LoVo (cell line): ENCODE results near the gene TSPAN16.

Source experiments
- DNase-seq: peaks from one replicate; pipeline ENCODE4 v3.0.0-alpha.2; 2016; ENCODE audit warnings: low spot score

TSPAN16 gene

GRCh38 chr19:11295665-11296245 is at the start of gene TSPAN16:
Gene TSPAN16, plus strand, starts transcription at chr19:11296160. Its CDS starts 138 bp downstream, at chr19:11296298.
- DNase-seq, result no peak

GRCh38 chr19:11246941-11247340 is 49.0 kb upstream of the TSPAN16 start:
- DNase-seq, result no peak

DNA sequence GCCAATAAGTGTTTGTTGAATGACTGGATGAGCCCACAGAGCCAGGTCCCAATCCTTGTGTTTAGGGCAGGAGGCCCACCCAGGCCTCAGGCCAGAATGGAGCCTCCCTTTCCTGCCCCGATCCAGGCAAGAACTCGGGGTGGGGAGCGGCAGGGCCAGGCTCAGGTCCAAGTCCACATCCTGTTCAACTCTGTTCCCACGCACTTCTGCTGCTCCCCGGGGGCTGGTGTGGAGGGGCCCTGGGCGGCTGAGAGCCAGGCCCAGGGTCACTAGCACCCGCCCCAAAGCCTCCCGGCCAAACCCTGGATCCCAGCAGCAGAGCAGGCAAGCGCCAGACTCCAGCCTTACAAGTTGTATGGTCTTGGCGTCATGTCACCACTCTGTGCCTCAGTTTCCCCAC is 48.6 kb upstream of the TSPAN16 start:
- no peak for DNase-seq

- DNase-seq, result no peak
These were observed 48.0 kb upstream of the TSPAN16 start for GRCh38 chr19:11247934-11248333.

- DNase-seq, result no peak
These were observed 47.1 kb upstream of the TSPAN16 start for GRCh38 chr19:11248852-11249251.

DNA sequence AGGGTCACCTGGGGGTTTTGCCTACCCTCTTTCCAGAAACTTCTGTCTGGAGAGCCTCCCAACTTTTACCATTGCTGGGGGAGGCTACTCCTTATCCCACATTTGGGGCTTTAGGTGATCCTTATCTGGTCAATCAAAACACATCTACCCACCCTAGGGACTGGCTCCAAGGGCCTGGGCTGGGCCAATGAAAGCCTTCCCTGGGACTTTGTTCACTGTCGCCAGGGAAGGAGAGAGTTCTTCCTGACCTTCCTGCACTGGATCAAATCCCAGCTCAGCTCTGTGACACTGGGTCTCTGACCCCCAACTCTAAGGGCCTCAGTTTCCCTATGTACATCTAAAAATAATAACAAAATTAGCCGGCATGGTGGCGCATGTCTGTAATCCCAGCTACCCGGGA is 44.7 kb upstream of the TSPAN16 start:
- no peak for DNase-seq

DNA sequence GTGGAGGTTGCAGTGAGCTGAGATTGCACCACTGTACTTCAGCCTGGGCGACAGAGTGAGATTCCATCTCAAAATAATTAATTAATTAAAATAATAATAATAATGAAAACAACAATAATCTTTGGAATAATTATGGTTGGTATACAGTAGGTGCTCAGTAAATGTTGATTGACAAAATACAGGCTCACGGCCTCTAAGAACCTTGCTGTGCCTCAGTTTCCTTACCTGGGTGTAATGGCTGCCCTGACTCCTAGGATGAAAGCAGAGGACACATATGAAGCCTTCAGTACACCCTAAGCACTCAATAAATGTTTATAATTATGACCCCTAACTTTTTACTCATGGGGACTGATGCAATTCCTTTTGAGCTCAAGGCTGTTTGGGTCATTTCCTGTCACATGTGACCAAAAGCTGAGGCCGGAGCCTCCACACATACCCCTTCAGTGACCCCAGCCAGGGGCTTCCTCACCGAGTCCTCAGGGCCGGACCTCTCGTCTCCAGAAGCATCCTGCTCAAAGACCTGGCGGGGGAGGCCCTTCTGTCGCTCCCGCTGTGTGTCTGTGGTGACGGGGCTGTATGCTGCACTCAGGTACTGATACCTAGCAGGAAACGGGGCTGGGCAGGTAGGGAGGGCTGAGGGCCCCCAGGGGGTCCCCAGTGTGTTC is 44.2 kb upstream of the TSPAN16 start:
- DNase-seq, result no peak

- no peak for DNase-seq
These were observed 43.1 kb upstream of the TSPAN16 start for GRCh38 chr19:11252665-11253355.

GRCh38 chr19:11254666-11255065 is 41.3 kb upstream of the TSPAN16 start:
- DNase-seq, result no peak

- DNase-seq, result no peak
These were observed 39.8 kb upstream of the TSPAN16 start for GRCh38 chr19:11256189-11256588.

DNA sequence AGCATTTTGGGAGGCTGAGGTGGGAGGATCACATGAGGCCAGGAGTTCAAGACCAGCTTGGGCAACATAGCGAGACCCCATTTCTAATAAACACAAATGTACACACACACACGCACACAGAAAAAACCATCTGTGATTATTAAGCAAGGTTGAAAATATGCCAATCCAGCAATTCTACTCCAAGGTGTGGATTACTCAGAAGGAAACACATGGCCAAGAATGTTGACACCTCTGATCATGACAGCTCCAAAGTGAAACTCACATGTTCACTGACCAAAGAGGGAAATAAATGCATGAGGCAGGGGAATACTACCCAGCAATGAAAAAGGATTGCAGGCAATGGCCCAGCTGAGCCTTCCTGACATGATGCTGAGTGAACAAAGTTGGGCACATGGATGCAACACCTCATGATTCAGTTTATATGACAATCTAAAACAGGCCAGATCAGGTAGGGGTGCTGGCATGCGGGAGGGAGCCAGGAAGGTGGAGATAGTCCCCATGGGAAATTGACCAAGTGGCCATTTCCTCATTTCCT is 38.0 kb upstream of the TSPAN16 start:
- DNase-seq, result no peak

GRCh38 chr19:11260996-11261395 is 35.0 kb upstream of the TSPAN16 start:
- no peak for DNase-seq

GRCh38 chr19:11261431-11261970 is 34.5 kb upstream of the TSPAN16 start:
- DNase-seq, result no peak

- peak; percentile 44 for DNase-seq
These were observed 33.8 kb upstream of the TSPAN16 start, which contains the start of gene DOCK6 for GRCh38 chr19:11261971-11262839. Gene DOCK6, minus strand, starts transcription at chr19:11262524. Its CDS starts 84 bp downstream, at chr19:11262440.

GRCh38 chr19:11263726-11264125 is 32.2 kb upstream of the TSPAN16 start:
- DNase-seq, result no peak

- peak; percentile 7 for DNase-seq
These were observed 31.3 kb upstream of the TSPAN16 start for GRCh38 chr19:11264452-11265176.

DNA sequence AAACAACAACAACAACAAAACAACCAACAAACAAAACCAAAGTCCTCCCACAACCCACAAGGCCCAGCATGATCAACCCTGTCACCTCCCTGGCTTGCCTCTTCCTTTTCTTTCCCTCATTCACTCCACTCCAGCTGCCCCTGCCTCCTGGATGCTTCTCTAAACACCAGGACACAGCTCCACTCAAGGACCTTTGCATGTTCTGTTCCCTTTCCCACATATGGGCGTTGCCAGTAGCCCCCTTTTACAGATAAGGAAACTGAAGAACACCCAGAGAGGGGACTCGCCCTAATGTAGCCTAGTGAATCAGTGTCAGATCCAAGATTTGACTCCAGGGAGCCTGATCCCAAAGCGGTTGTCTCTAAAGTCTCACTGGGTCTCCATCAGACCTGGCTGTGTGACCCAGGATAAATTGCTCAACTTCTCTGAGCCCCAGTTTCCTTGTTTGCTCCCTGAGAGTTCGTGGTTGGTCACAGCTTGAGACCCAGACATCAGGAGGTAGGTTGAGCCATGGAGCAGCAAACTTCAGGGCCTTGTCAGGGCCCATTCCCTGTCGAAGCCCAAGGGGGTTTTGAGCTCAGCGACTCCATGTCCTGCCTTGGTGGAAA is 30.7 kb upstream of the TSPAN16 start:
- DNase-seq, result no peak

DNA sequence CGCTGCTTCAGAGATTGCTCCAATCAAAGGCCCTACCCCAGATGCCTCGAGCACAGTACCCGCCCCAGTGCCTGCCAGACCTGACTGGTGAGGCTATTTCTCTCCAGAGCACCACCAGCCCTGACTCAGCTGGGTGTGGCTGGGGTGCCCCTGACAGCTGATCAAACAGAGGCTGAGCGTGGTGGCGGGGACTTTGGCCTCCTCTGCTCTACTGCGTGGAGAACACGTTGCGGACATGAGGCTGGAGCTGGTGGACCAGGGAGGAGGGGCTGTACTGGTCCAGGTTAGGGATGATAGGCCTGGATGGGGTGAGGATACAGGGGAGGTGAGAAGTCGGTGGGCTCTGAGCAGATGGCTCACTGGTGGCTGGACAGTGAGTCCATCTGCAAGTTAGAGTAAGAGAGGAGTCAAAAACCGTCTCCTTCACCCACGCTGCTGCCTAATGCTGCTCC is 30.1 kb upstream of the TSPAN16 start:
- peak; percentile 93 for DNase-seq

DNA sequence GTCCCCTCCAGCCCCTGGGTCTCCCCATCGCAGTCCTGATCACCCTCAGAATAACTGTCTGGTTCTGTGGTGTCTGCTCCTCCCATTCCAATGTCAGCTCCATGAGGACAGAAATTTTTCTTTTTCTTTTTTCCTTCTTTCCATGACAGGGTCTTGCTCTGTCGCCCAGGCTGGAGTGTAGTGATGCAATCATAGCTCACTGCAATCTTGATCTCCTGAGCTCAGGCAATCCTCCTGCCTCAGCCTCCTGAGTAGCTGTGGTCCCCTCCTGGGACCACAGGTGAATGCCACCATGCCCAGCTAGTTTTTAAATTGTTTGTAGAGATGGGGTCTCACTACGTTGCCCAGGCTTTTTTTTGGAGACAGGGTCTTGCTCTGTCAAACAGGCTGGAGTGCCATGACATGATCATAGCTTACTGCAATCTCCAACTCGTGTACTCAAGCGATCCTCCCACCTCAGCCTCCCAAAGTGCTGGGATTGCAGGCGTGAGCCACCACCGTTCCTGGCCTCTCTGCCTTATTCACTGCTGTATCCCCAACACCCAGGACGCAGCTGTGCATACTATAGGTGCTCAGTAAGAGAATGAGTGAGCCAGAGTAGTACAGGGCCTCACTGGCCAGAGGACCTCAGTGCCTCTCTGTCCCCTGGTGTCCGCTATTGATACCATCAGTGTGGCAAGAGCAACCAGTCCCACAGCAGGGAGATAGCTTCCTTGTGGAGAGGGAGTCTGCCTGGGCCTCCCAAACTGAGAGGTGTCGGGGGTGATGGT is 28.5 kb upstream of the TSPAN16 start:
- DNase-seq, result no peak

- no peak for DNase-seq
These were observed 27.1 kb upstream of the TSPAN16 start for GRCh38 chr19:11268783-11269267.
